Esophagus muscularis mucosa (tissue), 3 donors: Measurements from ENCODE around the gene GPS1.

ENCODE experiments used
- CTCF ChIP-seq, 3 experiments: fragments of 200-600 bp in 2 of 3; fragments of 450-650 bp in 1 of 3; sonication (generic) in 2 of 3; IDR thresholded peaks; one replicate each; pipeline ENCODE4 v1.5.1; 2017 to 2019; ENCODE audit warnings: antibody characterized with exemption in 3 of 3, mild to moderate bottlenecking in 2 of 3, moderate library complexity in 1 of 3
- POLR2A ChIP-seq: fragments of 450-650 bp; IDR thresholded peaks from one replicate; pipeline ENCODE4 v1.6.1; 2017; ENCODE audit warnings: antibody characterized with exemption, moderate library complexity, mild to moderate bottlenecking, low read depth
- POLR2AphosphoS5 ChIP-seq, 2 donors: sonication (generic); formaldehyde crosslinking; IDR thresholded peaks; one replicate each; pipeline ENCODE4 v1.6.1; 2017; ENCODE audit warnings: antibody characterized with exemption in 2 of 2

- TF ChIP-seq POLR2AphosphoS5 (IDR thresholded peaks at IDR 0.05), result no peak
- no peak for TF ChIP-seq CTCF (IDR thresholded peaks at IDR 0.05)
- no peak for TF ChIP-seq POLR2A
Observed at GRCh38 chr17:82043507-82043906, 8.2 kb upstream of the GPS1 start.
